Measurements from ENCODE around the gene PLXNA2. TPM values are rescaled to one million over a fixed set of nuclear protein-coding genes. Genes with fewer than 3 reads are reported as not detected.

PLXNA2 gene
- total RNA-seq, 4 donors from 2014 or later: 12.2 to 45.7 (median 21.8) TPM

DNA sequence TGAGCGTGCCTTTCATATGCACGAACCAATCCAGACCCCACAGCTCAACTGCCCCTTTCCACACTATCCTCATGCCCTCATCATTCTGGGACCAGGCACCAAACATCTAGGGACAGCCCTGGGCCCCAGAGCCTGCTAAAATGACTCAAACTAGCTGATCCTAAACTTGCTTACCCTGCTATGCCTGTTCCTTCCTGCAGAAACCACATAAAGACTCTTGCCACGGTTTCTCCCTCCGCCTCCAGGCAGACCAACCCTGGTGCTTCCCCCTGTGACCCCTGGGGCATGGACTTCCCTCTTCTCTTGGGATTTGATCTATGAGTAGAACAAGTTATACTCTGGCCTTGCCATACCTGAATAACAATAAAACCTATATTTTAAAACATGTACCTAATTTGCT lies 195.3 kb downstream of the PLXNA2 start:
- peak overlapping the region in 1 of 3 donors; percentile 51 for H3K27ac ChIP-seq
- no peaks in the 10 kb centered on the region for H3K9me3 ChIP-seq
- H3K36me3 ChIP-seq: peaks cover 0 to 24% of the 10 kb centered on the region in 2 donors
- no peak overlapping the region for H3K4me3 ChIP-seq (replicated peaks in 1 of 3)
- H3K4me1 ChIP-seq: peaks cover 23 to 41% of the 10 kb centered on the region in 2 donors
- intact Hi-C loops (cut with DNase I): no loop called here
- TF ChIP-seq, protein P1, sequence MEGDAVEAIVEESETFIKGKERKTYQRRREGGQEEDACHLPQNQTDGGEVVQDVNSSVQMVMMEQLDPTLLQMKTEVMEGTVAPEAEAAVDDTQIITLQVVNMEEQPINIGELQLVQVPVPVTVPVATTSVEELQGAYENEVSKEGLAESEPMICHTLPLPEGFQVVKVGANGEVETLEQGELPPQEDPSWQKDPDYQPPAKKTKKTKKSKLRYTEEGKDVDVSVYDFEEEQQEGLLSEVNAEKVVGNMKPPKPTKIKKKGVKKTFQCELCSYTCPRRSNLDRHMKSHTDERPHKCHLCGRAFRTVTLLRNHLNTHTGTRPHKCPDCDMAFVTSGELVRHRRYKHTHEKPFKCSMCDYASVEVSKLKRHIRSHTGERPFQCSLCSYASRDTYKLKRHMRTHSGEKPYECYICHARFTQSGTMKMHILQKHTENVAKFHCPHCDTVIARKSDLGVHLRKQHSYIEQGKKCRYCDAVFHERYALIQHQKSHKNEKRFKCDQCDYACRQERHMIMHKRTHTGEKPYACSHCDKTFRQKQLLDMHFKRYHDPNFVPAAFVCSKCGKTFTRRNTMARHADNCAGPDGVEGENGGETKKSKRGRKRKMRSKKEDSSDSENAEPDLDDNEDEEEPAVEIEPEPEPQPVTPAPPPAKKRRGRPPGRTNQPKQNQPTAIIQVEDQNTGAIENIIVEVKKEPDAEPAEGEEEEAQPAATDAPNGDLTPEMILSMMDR (IDR thresholded peaks at IDR 0.05): no peak
- no peak for TF ChIP-seq POLR2A (IDR thresholded peaks at IDR 0.05)
- 90 to 91% methylated on average over 4 of the region's 4 CpGs for WGBS, 2 donors
- no peaks in the 10 kb centered on the region for H3K27me3 ChIP-seq
- no peak for DNase-seq

DNA sequence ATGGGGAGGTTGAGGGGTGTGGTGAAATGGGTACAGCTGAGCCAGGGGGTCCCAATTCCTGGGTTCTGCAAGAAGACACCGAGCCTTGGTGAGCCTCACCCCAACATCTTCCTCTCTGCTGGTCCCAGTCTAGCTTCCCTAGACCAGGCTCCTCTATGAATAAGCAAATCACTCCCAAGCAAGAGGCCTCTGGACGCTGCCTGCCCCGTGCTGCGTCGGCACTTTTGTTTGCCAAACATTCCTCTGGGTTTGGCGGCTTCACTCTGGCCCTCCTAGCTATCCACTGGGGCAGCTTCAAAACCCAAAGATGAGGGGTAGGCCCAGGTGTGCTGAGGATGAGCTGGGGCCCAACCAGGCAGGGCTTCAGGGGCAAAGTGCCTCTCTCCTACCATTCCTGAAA lies 196.2 kb downstream of the PLXNA2 start:
- peaks cover 0 to 24% of the 10 kb centered on the region in 2 donors for H3K36me3 ChIP-seq

DNA sequence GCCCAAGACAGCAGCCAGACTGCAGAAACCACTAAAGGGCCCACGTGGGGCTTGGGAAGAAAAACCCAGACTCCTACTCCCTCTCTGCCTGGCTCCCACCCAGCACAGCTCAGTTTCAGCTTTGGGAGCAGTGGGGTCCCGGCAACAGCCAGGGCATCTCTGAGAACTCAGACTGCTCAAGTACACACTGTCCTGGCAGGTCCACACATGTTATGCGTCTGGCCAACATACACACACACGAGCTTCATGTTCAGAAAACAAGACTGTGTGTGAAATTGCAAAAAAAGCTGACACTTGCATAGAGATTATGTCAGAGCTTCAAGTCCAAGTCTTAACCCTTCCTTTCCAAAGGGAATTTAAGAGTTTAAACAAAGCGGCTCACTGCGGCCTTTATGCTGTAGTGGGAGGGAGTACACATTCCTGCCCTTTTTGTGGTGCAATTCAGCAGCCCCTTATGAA lies 196.7 kb downstream of the PLXNA2 start:
- peak; percentile 50 to 64 for DNase-seq
- Histone ChIP-seq H3K4me3 (replicated peaks in 1 of 3) (no peak overlapping the region), H3K27ac (peak overlapping the region; percentile 51 to 70 (median 64)), H3K9me3 (no peaks in the 10 kb centered on the region), H3K27me3 (no peaks in the 10 kb centered on the region), H3K36me3 (peaks cover 0 to 23% of the 10 kb centered on the region in 2 donors), H3K4me1 (peaks cover 32 to 49% of the 10 kb centered on the region in 2 donors)
- TF ChIP-seq, protein P1 (IDR thresholded peaks at IDR 0.05): no peak
- no peak for TF ChIP-seq POLR2A (IDR thresholded peaks at IDR 0.05)
- 41 to 61% methylated on average over 5 to 6 of the region's 6 CpGs for WGBS, 2 donors
- intact Hi-C loops (cut with DNase I): no loop called here

More for the DNA sequence above, 196.2 kb downstream of the PLXNA2 start:
- H3K9me3 ChIP-seq: no peaks in the 10 kb centered on the region
- H3K27me3 ChIP-seq: no peaks in the 10 kb centered on the region
- WGBS, 2 donors: 41 to 67% methylated on average over 6 of the region's 6 CpGs
- DNase-seq: peak; percentile 39 to 59
- intact Hi-C loops (cut with DNase I): no loop called here
- peak overlapping the region; percentile 51 to 70 (median 64) for H3K27ac ChIP-seq
- peaks cover 31 to 49% of the 10 kb centered on the region in 2 donors for H3K4me1 ChIP-seq
- TF ChIP-seq POLR2A (IDR thresholded peaks at IDR 0.05): no peak
- TF ChIP-seq, protein P1 (IDR thresholded peaks at IDR 0.05): peak in 1 of 6 experiments; percentile 2
- no peak overlapping the region for H3K4me3 ChIP-seq (replicated peaks in 1 of 3)

DNA sequence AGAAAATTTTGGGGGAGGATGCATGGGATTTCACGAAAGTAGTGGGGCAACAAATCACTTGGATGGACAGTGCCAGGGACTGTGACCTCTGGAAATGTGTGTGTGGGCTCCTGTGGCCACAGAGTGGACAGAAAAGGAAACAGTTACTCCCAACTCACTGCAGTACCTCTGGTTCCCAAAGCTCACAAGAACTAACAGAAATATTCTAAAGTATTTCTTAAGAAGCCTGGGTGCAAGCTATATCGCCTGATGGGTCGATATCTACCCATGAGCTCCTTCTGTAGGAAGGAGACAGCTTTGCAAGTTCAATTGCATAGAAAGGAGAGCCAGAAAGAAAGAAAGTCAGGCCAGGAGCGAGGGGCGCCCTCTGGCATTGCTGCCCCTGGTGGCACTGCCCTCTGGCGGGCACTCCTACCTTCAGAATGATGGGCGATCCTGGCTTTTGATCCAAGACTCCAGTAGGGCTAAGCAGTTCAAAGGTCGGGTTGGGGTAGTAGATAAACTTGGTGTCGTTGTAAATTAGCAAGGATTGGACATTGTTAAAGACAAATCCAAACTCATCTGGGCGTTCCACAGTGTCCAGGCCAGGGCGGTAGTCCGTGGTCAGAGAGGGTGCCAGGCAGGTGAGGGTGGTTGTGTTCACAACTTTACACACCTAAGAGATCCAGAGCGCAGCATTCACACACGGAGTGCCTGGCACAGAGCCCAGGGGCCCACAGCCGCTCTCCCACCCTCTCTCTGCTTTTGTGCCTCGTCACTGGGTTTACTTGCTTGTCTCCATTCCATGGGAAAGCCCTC lies 198.5 kb downstream of the PLXNA2 start:
- intact Hi-C loops (cut with DNase I): no loop called here
- DNase-seq: no peak
- Histone ChIP-seq H3K4me3 (replicated peaks in 1 of 3) (no peak overlapping the region), H3K9me3 (no peaks in the 10 kb centered on the region), H3K27me3 (no peaks in the 10 kb centered on the region), H3K36me3 (peaks cover 7 to 8% of the 10 kb centered on the region in 2 donors), H3K4me1 (peaks cover 32 to 49% of the 10 kb centered on the region in 2 donors), H3K27ac (peak overlapping the region in 1 of 3 donors; percentile 24)
- TF ChIP-seq, protein P1 (IDR thresholded peaks at IDR 0.05): no peak
- no peak for TF ChIP-seq POLR2A (IDR thresholded peaks at IDR 0.05)
- WGBS, 2 donors: 78 to 82% methylated on average over 16 of the region's 16 CpGs
